HUES48 (cell line): Measurements from ENCODE around the gene TMEM30A.

Experiments used
- H3K27ac ChIP-seq: one replicate; pipeline ENCODE4 v1.7.0; 2013; ENCODE audit warnings: low read depth, low read length, inconsistent platforms
- H3K27me3 ChIP-seq: 2 replicates; pipeline ENCODE4 v1.6.1; 2013; ENCODE audit warnings: mild to moderate bottlenecking, low read length; ENCODE audit not compliant: control insufficient read depth, insufficient read depth
- H3K36me3 ChIP-seq: 2 replicates; pipeline ENCODE4 v1.6.1; 2013; ENCODE audit warnings: low read length; ENCODE audit not compliant: control insufficient read depth, insufficient read depth
- H3K4me1 ChIP-seq: 2 replicates; pipeline ENCODE4 v1.6.1; 2013; ENCODE audit warnings: mild to moderate bottlenecking, low read length; ENCODE audit not compliant: control insufficient read depth, insufficient read depth
- H3K4me3 ChIP-seq: 2 replicates; pipeline ENCODE4 v1.5.1; 2013; ENCODE audit warnings: mild to moderate bottlenecking, low read depth, low read length
- H3K9ac ChIP-seq: 2 replicates; pipeline ENCODE4 v1.6.1; 2013; ENCODE audit warnings: mild to moderate bottlenecking, low read depth, low read length, moderate library complexity
- H3K9me3 ChIP-seq: 2 replicates; pipeline ENCODE4 v1.6.1; 2013; ENCODE audit warnings: low read length; ENCODE audit not compliant: control insufficient read depth, insufficient read depth

The TMEM30A gene

GRCh38 chr6:75233092-75233615, 51.4 kb downstream of the TMEM30A start:
- peaks cover 47% of the 10 kb centered on the region for H3K4me1 ChIP-seq
- H3K9ac ChIP-seq: no peak overlapping the region
- H3K36me3 ChIP-seq: peaks cover 17% of the 10 kb centered on the region
- no peak overlapping the region for H3K4me3 ChIP-seq
- H3K9me3 ChIP-seq: no peaks in the 10 kb centered on the region
- no peaks in the 10 kb centered on the region for H3K27me3 ChIP-seq
- peak overlapping the region; percentile 59 for H3K27ac ChIP-seq

- no peaks in the 10 kb centered on the region for H3K36me3 ChIP-seq
- no peaks in the 10 kb centered on the region for H3K9me3 ChIP-seq
- no peak overlapping the region for H3K9ac ChIP-seq
- H3K4me3 ChIP-seq: no peak overlapping the region
- H3K27ac ChIP-seq: no peak overlapping the region
- H3K4me1 ChIP-seq: peaks cover 44% of the 10 kb centered on the region
- no peaks in the 10 kb centered on the region for H3K27me3 ChIP-seq
Measured at GRCh38 chr6:75230484-75231325, 53.9 kb downstream of the TMEM30A start.

- peaks cover 22% of the 10 kb centered on the region; the same call in 1 of the 2 replicates for H3K4me1 ChIP-seq
- H3K9ac ChIP-seq: no peak overlapping the region
- H3K27me3 ChIP-seq: no peaks in the 10 kb centered on the region
- no peaks in the 10 kb centered on the region for H3K9me3 ChIP-seq
- H3K36me3 ChIP-seq: no peaks in the 10 kb centered on the region
- no peak overlapping the region for H3K27ac ChIP-seq
- H3K4me3 ChIP-seq: no peak overlapping the region
Measured at GRCh38 chr6:75224303-75224926, 60.2 kb downstream of the TMEM30A start.

- Histone ChIP-seq H3K4me1 (peaks cover 22% of the 10 kb centered on the region; the same call in 1 of the 2 replicates), H3K27me3 (no peaks in the 10 kb centered on the region), H3K9ac (no peak overlapping the region), H3K4me3 (no peak overlapping the region), H3K36me3 (no peaks in the 10 kb centered on the region), H3K9me3 (no peaks in the 10 kb centered on the region), H3K27ac (no peak overlapping the region)
Measured at GRCh38 chr6:75223428-75223827, 61.2 kb downstream of the TMEM30A start.

GRCh38 chr6:75222261-75222660, 62.3 kb downstream of the TMEM30A start:
- Histone ChIP-seq H3K4me3 (no peak overlapping the region), H3K9ac (no peak overlapping the region), H3K27ac (no peak overlapping the region), H3K4me1 (peaks cover 22% of the 10 kb centered on the region; the same call in 1 of the 2 replicates), H3K9me3 (no peaks in the 10 kb centered on the region), H3K36me3 (no peaks in the 10 kb centered on the region), H3K27me3 (no peaks in the 10 kb centered on the region)

- Histone ChIP-seq H3K9ac (no peak overlapping the region), H3K4me3 (no peak overlapping the region), H3K9me3 (no peaks in the 10 kb centered on the region), H3K27me3 (no peaks in the 10 kb centered on the region), H3K36me3 (no peaks in the 10 kb centered on the region), H3K27ac (no peak overlapping the region), H3K4me1 (peaks cover 19% of the 10 kb centered on the region; the same call in 1 of the 2 replicates)
Measured at GRCh38 chr6:75221116-75221515, 63.5 kb downstream of the TMEM30A start.

- no peak overlapping the region for H3K27ac ChIP-seq
- no peak overlapping the region for H3K4me3 ChIP-seq
- H3K36me3 ChIP-seq: no peaks in the 10 kb centered on the region
- peaks cover 17% of the 10 kb centered on the region; the same call in 1 of the 2 replicates for H3K4me1 ChIP-seq
- no peaks in the 10 kb centered on the region for H3K27me3 ChIP-seq
- H3K9ac ChIP-seq: no peak overlapping the region
- no peaks in the 10 kb centered on the region for H3K9me3 ChIP-seq
Measured at GRCh38 chr6:75220357-75220756, 64.2 kb downstream of the TMEM30A start.

- Histone ChIP-seq H3K36me3 (no peaks in the 10 kb centered on the region), H3K4me3 (no peak overlapping the region), H3K4me1 (peaks cover 17% of the 10 kb centered on the region; the same call in 1 of the 2 replicates), H3K9me3 (no peaks in the 10 kb centered on the region), H3K27ac (no peak overlapping the region), H3K9ac (no peak overlapping the region), H3K27me3 (no peaks in the 10 kb centered on the region)
Measured at GRCh38 chr6:75219263-75219662, 65.3 kb downstream of the TMEM30A start.

GRCh38 chr6:75217193-75217592, 67.4 kb downstream of the TMEM30A start:
- H3K9ac ChIP-seq: no peak overlapping the region
- no peaks in the 10 kb centered on the region for H3K27me3 ChIP-seq
- H3K4me3 ChIP-seq: no peak overlapping the region
- no peak overlapping the region for H3K27ac ChIP-seq
- no peaks in the 10 kb centered on the region for H3K36me3 ChIP-seq
- no peaks in the 10 kb centered on the region for H3K9me3 ChIP-seq
- H3K4me1 ChIP-seq: peaks cover 22% of the 10 kb centered on the region

GRCh38 chr6:75215291-75215690, 69.3 kb downstream of the TMEM30A start:
- no peak overlapping the region for H3K4me3 ChIP-seq
- no peak overlapping the region for H3K9ac ChIP-seq
- H3K36me3 ChIP-seq: no peaks in the 10 kb centered on the region
- no peaks in the 10 kb centered on the region for H3K9me3 ChIP-seq
- H3K4me1 ChIP-seq: peaks cover 40% of the 10 kb centered on the region
- H3K27me3 ChIP-seq: no peaks in the 10 kb centered on the region
- no peak overlapping the region for H3K27ac ChIP-seq

- H3K27ac ChIP-seq: peak overlapping the region; percentile 83
- H3K36me3 ChIP-seq: no peaks in the 10 kb centered on the region
- H3K27me3 ChIP-seq: peaks cover 8% of the 10 kb centered on the region
- no peak overlapping the region for H3K9ac ChIP-seq
- H3K4me1 ChIP-seq: peaks cover 48% of the 10 kb centered on the region
- H3K4me3 ChIP-seq: no peak overlapping the region
- no peaks in the 10 kb centered on the region for H3K9me3 ChIP-seq
Measured at GRCh38 chr6:75213732-75214131, 70.9 kb downstream of the TMEM30A start.
